Motor neuron (in vitro differentiated cells): ENCODE measurements around the gene FER. TPM values are rescaled to one million over a fixed set of nuclear protein-coding genes. Genes with fewer than 3 reads are reported as not detected.
A peak's percentile ranks its signal among the peaks of the same experiment; 100 is the strongest.
"Not testable (repeated sequence)": the region's sequence is repeated elsewhere in the genome, so short reads cannot be mapped to it uniquely, and the experiment has no call there.

ENCODE experiments used
- ATAC-seq, 8 experiments: fragments of 200-7000 bp; cut with Tn5 transposase; replicated peaks in 6 of 8; 2 replicates each; pipeline ENCODE4 v1.8.0; 2021; ENCODE audit warnings: mild to moderate bottlenecking in 8 of 8, moderate library complexity in 8 of 8
- H3K27ac ChIP-seq, 2 donors: fragments of 250-450 bp; sonication (Bioruptor Pico); 2 replicates each; pipeline ENCODE4 v1.9.0; 2021; ENCODE audit warnings: antibody characterized with exemption in 2 of 2, mild to moderate bottlenecking in 2 of 2, moderate library complexity in 1 of 2
- H3K4me1 ChIP-seq, 2 donors: fragments of 250-450 bp; sonication (Bioruptor Pico); replicated peaks in 1 of 2; 2 replicates each; pipeline ENCODE4 v1.6.1; 2021; ENCODE audit warnings: antibody characterized with exemption in 2 of 2, mild to moderate bottlenecking in 2 of 2, moderate library complexity in 1 of 2
- H3K4me3 ChIP-seq, 5 donors: fragments of 250-450 bp; sonication (Bioruptor Pico); 2 replicates each; pipeline ENCODE4 v1.9.0; 2021; ENCODE audit warnings: antibody characterized with exemption in 5 of 5, mild to moderate bottlenecking in 5 of 5, moderate library complexity in 4 of 5
- whole genome bisulfite sequencing, 10 experiments: fragments of 450-650 bp; shearing (Covaris generic); methylation state at CpG; one replicate each; pipeline ENCODE4 v1.0.0; 2022; 5-methylcytosine and 5-hydroxymethylcytosine counted together
- in situ Hi-C, 9 experiments: fragments of 400-800 bp; cut with MboI; loops; one replicate each; pipeline ENCODE4 v1.15.0; 2021; ENCODE audit warnings: low sequenced_read_pairs in 9 of 9, low pct_unique_long_range_greater_than_20kb in 2 of 9; ENCODE audit not compliant: unreplicated experiment in 9 of 9
- total RNA-seq, 8 experiments: library from RNA; unstranded; fragments of 300-600 nt; gene quantifications; 2 replicates each; pipeline versions ENCODE4 v1.2.3 to v1.2.4, GENCODE V29; 2022

FER gene
- 10 to 100 TPM; 10.9 to 77.9 (median 24.1) TPM for total RNA-seq

DNA sequence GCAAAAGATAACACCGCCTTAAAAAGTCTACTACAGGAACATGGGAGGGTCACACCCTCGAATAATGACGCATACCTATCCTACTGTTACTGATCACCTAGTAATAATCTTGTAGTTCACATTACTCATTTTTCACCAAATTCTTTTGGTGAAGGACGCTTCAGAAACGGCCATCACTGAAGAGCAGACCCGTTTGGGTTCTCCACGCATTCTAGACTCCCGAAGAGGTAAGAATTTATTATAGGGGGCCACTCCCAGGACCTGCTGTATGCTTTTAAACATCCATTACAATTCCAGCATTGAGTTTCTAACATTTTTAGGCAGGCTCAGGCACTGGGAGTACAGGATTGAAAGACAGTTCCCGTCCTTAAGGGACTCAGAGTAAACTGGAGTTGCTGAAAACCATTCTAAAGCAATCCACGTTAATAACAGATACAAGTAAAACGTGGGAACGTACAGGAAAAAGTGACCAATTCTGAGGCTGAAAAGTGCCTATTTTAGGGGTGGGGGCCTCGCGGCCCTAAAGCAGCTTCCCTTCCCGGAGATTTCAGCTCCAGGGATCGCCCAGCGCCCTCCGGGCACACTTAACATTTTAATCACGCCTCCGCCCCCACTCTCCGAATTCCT is at the start of gene FER:
Gene FER, plus strand, starts transcription at position 124 of the 627 bp plus-strand sequence. CDS start 50,286 bp downstream, outside the sequence.
- in situ Hi-C loops: no loop called here
- 0 to 4% (median 2%) methylated on average over 2 to 19 of the region's 21 CpGs; no CpG with 5 or more reads in 1 of the 10 experiments for WGBS, 10 experiments
- Histone ChIP-seq H3K4me1 (peaks cover 3 to 4% of the 10 kb centered on the region in 2 donors), H3K4me3 (peak within 1 kb of the TSS; percentile 71 to 95 (median 83)), H3K27ac (peak within 1 kb of the TSS; percentile 70 to 88)
- peak in 2 of 8 experiments; percentile 6 to 10 for ATAC-seq

DNA sequence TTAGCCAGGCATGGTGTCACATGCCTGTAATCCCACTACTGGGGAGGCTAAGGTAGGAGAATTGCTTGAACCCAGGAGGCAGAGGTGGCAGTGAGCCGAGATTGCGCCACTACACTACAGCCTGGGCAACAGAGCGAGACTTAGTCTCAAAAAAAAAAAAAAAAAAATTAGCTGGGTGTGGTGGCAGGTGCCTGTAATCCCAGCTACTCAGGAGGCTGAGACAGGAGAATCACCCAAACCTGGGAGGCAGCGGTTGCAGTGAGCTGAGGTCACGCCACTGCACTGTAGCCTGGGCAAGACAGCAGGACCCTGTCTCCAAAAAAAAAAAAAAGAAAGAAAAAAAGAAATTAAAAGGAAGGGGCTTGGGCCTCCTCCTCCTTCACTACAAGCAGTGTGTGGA is 47.3 kb upstream of the FER start:
- in situ Hi-C loops, H3K4me3 ChIP-seq, H3K27ac ChIP-seq, ATAC-seq: not testable (repeated sequence)
- WGBS, 10 experiments: 80 to 100% (median 98%) methylated on average over 1 to 4 of the region's 5 CpGs; no CpG with 5 or more reads in 2 of the 10 experiments
- H3K4me1 ChIP-seq: peaks cover 0 to 11% of the 10 kb centered on the region in 2 donors

- H3K4me1 ChIP-seq: peaks cover 0 to 11% of the 10 kb centered on the region in 2 donors
- no peak overlapping the region for H3K4me3 ChIP-seq
- in situ Hi-C loops: no loop called here
- H3K27ac ChIP-seq: no peak overlapping the region
- peak in 6 of 8 experiments; percentile 30 to 95 (median 78) for ATAC-seq
- 0 to 50% (median 25%) methylated on average over 1 to 3 of the region's 3 CpGs for WGBS, 10 experiments
Observed at GRCh38 chr5:108700930-108701329, 46.8 kb upstream of the FER start.

DNA sequence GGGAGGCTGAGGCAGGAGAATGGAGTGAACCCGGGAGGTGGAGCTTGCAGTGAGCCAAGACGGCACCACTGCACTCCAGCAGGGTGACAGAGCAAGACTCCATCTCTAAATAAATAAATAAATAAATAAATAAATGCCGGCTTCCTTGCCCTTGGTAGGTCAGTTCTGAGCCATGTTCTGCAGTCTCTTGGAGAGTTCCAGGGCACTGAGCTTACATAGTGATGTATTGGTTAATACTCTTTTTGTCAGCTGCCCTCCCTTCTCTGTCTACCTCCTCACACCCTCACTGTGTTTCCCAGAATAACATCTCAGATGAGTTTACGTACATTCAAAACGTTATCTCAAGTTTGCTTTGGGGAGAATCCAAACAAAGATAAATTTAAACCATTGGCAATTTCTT is 45.2 kb upstream of the FER start:
- Histone ChIP-seq H3K27ac (no peak overlapping the region), H3K4me1 (peaks cover 0 to 11% of the 10 kb centered on the region in 2 donors), H3K4me3 (no peak overlapping the region)
- ATAC-seq: no peak
- in situ Hi-C loops: no loop called here
- 40 to 100% (median 81%) methylated on average over 1 to 5 of the region's 5 CpGs; no CpG with 5 or more reads in 3 of the 10 experiments for WGBS, 10 experiments

DNA sequence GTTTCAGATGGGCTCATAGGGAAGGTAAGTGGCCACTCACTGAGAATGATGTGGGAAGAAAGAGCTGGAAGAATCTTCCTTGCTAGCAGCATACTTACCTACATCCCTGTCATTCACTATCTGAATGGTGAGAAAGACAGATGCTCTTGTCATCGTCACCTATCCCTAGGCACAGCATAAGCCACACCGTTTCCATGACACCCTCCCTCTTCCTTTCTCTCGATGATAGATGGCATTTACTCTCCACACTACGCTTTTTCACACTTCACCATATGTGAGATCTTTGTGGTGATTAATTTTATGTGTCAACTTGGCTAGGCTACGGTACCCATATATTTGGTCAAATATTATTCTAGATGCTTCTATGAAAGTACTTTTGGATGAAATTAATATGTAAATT is 44.4 kb upstream of the FER start:
- Histone ChIP-seq H3K4me3 (no peak overlapping the region), H3K27ac (no peak overlapping the region), H3K4me1 (peaks cover 0 to 11% of the 10 kb centered on the region in 2 donors)
- in situ Hi-C loops: no loop called here
- WGBS, 10 experiments: 20 to 77% (median 70%) methylated on average over 1 to 5 of the region's 5 CpGs; no CpG with 5 or more reads in 1 of the 10 experiments
- peak in 1 of 8 experiments; percentile 34 for ATAC-seq

- in situ Hi-C loops: no loop called here
Observed at GRCh38 chr5:108707141-108707540, 40.6 kb upstream of the FER start.

GRCh38 chr5:108711898-108712297 is 35.8 kb upstream of the FER start:
- Histone ChIP-seq H3K4me1 (peaks cover 0 to 5% of the 10 kb centered on the region in 2 donors), H3K4me3 (no peak overlapping the region), H3K27ac (no peak overlapping the region)
- whole genome bisulfite sequencing, 10 experiments: 60 to 100% (median 82%) methylated on average over 1 to 3 of the region's 3 CpGs; no CpG with 5 or more reads in 2 of the 10 experiments
- ATAC-seq: no peak
- in situ Hi-C loops: no loop called here

More at GRCh38 chr5:108707141-108707540, 40.6 kb upstream of the FER start:
- H3K4me3 ChIP-seq: no peak overlapping the region
- H3K4me1 ChIP-seq: peaks cover 0 to 5% of the 10 kb centered on the region in 2 donors
- ATAC-seq: no peak
- WGBS, 10 experiments: 83 to 100% (median 92%) methylated on average over 1 to 8 of the region's 8 CpGs; no CpG with 5 or more reads in 2 of the 10 experiments
- H3K27ac ChIP-seq: no peak overlapping the region

DNA sequence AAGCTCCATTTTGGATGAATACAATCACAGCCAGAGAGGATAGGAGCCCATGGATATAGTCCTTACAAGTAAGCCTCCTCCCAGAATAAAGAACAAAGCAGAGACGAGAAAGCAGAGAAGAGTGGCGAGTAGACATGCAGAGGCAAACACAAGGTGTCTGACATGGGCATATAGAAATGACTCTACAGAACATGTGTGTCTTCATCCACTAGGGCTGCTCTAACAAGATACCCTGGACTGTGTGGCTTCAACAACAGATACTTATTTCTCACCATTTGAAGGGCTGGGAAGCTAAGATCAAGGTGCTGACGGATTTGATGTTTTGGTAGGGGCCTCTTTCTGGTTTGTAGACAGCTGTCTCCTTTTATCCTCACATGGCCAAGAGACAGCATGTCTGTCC is 32.3 kb upstream of the FER start:
- WGBS, 10 experiments: 70 to 100% (median 92%) methylated on average over 1 to 3 of the region's 3 CpGs; no CpG with 5 or more reads in 5 of the 10 experiments

DNA sequence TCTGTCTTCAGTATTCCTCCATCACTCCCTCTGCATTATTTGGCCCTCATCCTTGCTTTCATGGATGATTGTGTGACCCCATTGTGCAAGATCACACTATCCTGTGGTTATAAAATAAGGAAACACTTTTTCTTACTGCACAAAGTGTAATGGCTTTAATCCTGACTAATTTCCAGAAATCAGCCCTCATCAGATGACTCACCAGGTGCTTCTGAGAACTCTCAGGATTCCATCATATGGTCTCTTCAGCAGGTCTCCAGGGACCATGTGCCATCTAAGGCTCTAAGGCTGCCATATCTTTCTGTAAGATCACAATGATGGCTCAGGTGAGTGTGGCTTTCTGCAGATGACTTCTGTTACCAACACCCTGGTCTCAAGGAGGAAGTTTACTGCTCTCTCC is 27.3 kb upstream of the FER start:
- H3K4me1 ChIP-seq: no peaks in the 10 kb centered on the region
- in situ Hi-C loops: no loop called here
- ATAC-seq: no peak

More for the DNA sequence above, 32.3 kb upstream of the FER start:
- Histone ChIP-seq H3K27ac (no peak overlapping the region), H3K4me1 (no peaks in the 10 kb centered on the region), H3K4me3 (no peak overlapping the region)
- no peak for ATAC-seq
- in situ Hi-C loops: no loop called here

DNA sequence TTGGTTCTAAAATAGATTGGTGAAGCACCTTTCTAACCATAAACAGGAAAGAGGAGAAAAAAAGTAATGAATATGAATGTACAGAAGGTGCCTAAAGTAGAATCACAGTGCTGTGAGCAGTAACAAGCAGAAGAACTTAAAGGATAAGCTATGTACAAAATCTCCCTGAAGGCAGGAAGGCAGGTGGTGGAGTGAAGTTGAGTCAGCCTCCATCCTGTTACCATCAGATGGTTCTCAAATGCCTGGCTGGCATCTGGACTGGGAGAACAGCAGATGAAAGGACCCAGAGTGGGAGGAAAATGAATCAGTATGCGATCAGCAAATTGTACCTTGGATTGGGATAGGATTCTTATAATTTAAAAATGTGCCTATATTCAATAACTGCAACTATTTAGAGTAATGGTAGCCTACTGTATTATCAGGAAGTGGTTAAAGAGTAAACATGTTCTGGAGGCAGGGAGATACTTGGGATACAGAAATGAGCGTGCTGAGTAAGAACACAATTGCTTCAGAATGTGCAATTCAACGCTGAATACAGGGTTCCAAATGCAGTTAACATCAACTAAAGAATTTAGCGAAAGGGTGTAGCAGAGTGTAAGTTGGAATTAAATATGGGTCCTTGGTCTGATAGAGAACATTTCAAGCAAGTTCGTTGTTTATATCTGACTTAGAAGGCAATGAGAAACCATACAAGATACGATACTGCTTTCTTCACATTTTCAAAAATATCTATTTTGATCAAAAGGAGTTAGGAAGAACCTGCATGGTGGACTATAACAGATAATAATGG is 21.1 kb upstream of the FER start:
- Histone ChIP-seq H3K27ac (no peak overlapping the region), H3K4me1 (peaks cover 5 to 16% of the 10 kb centered on the region in 2 donors), H3K4me3 (peak overlapping the region in 4 of 5 donors; percentile 63 to 83 (median 70))
- no peak for ATAC-seq
- 0 to 95% (median 78%) methylated on average over 1 to 6 of the region's 6 CpGs for WGBS, 10 experiments
- in situ Hi-C loops: no loop called here

More for the DNA sequence above, 27.3 kb upstream of the FER start:
- no peak overlapping the region for H3K27ac ChIP-seq
- H3K4me3 ChIP-seq: no peak overlapping the region

DNA sequence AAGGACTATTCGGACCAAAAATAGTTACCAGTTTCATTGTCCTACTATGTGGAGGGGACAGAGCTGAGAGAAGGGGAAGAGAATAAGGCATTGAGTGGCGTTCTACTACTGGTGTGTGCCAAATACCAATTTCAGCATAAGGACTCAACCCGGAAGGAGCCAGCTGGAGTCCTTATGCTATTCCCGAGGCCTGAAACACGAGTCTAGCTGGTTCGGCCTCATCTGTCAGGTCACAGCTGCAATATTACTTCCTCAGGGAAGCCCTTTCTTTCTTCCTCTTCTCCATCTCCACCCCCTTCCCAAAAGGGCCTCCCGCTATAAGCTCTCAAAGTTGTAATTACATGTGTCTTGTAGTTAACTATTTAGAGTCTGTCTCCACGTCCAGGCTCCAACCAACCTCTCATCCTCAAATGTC is 20.5 kb upstream of the FER start:
- peak in 4 of 8 experiments; percentile 2 to 22 (median 6) for ATAC-seq
- in situ Hi-C loops: no loop called here
- H3K4me3 ChIP-seq: peak overlapping the region; percentile 38 to 83 (median 67)
- peak overlapping the region in 1 of 2 donors; percentile 83 for H3K27ac ChIP-seq
- peaks cover 5 to 16% of the 10 kb centered on the region in 2 donors for H3K4me1 ChIP-seq
- 5 to 100% (median 42%) methylated on average over 1 to 7 of the region's 8 CpGs for WGBS, 10 experiments

DNA sequence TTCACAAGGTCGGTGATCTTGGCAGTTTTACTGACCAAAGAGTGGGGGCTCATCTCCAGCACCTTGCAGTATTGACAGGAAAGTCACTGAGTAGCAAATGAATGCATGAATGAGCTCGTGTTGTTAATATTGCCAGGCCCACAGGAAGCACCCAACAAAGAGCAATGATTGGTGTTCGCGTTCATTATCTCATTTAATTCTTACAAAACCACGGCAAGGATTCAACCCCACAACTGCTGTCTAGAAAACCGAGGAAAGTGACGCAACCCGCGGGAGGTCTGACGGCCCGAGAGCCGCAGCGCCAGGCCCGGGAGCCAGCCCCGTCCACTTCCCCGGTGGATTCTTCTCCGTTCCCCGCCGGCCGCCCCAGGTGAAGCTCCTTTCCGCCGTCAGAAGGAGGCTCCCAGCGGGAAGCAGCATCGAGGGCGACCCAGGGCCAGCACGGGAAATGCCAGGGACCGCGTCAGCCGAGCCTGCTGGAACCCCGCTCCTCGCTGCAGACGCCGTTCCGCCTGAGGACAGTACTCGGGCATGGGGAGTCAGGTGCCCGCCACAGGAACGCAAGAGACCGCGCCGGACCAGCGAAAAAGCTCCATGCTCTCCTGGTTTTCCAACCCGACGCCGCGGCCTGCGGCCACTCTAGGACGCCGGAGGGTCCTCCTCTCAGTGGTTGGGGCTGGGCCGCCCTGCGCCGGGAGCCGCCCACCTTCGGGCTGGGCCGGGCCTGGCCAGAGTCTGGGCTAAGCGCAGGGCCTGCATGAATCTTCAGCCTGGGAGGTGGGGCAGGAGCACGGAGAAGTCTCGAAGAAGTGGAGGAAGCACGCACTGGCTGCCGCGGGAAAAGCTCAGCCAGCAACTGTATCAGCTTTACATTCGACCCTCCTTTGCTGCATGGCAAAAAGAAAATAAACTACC is 19.8 kb upstream of the FER start:
- in situ Hi-C loops: no loop called here
- 0 to 14% (median 0%) methylated on average over 1 to 36 of the region's 61 CpGs; no CpG with 5 or more reads in 1 of the 10 experiments for WGBS, 10 experiments
- H3K4me3 ChIP-seq: peak overlapping the region; percentile 38 to 83 (median 67)
- peak; percentile 96 to 100 (median 100) for ATAC-seq
- H3K4me1 ChIP-seq: peaks cover 5 to 16% of the 10 kb centered on the region in 2 donors
- H3K27ac ChIP-seq: peak overlapping the region; percentile 83 to 88
